SK-N-MC (cell line): Measurements from ENCODE around the gene IL17RC.
"Not testable (repeated sequence)": the region's sequence is repeated elsewhere in the genome, so short reads cannot be mapped to it uniquely, and the experiment has no call there.

ENCODE experiments used
- DNase-seq: peaks from one replicate; pipeline ENCODE4 v3.0.0-alpha.2; 2011; ENCODE audit warnings: low read depth, low spot score
- H3K27ac ChIP-seq: fragments of 200-600 bp; sonication (generic); 2 replicates; pipeline ENCODE4 v1.5.1; 2016; ENCODE audit warnings: mixed run types
- H3K36me3 ChIP-seq: fragments of 200-600 bp; sonication (generic); 2 replicates; pipeline ENCODE4 v1.6.1; 2017; ENCODE audit warnings: antibody characterized with exemption, low read length, mixed read lengths; ENCODE audit not compliant: insufficient read depth
- H3K4me3 ChIP-seq: fragments of 200-600 bp; sonication (generic); 2 replicates; pipeline ENCODE4 v1.5.1; 2016
- H3K9ac ChIP-seq: fragments of 200-600 bp; sonication (generic); 2 replicates; pipeline ENCODE4 v1.8.0; 2017; ENCODE audit warnings: mixed run types, mixed read lengths; ENCODE audit not compliant: insufficient read length
- H3K9me3 ChIP-seq: fragments of 200-600 bp; sonication (generic); 2 replicates; pipeline ENCODE4 v1.6.1; 2017; ENCODE audit warnings: low read depth, mild to moderate bottlenecking, antibody characterized with exemption, low read length, moderate library complexity, mixed read lengths
- EZH2 ChIP-seq: fragments of 200-600 bp; sonication (generic); IDR thresholded peaks from one replicate; pipeline ENCODE4 v1.6.1; 2017; ENCODE audit warnings: antibody characterized with exemption
- FOXP2 ChIP-seq: optimal IDR thresholded peaks from 2 replicates; pipeline ENCODE3; 2011; ENCODE audit warnings: mild to moderate bottlenecking, moderate library complexity; ENCODE audit not compliant: insufficient read depth; ENCODE audit errors: extremely low read length, control extremely low read depth
- POLR2AphosphoS5 ChIP-seq: IDR thresholded peaks from 2 replicates; pipeline ENCODE4 v1.6.1; 2012; ENCODE audit warnings: mild to moderate bottlenecking, low read depth, low read length, borderline replicate concordance

Gene IL17RC

GRCh38 chr3:9916734-9917680 lies at the start of gene IL17RC:
IL17RC (plus strand) TSS chr3:9917098; CDS start chr3:9917316, 218 bp downstream.
- Histone ChIP-seq H3K9ac (no peak within 1 kb of the TSS), H3K9me3 (no peaks in the 10 kb centered on the region), H3K27ac (no peak within 1 kb of the TSS), H3K4me3 (peak within 1 kb of the TSS; percentile 59), H3K36me3 (no peaks in the 10 kb centered on the region)
- no peak for TF ChIP-seq POLR2AphosphoS5
- TF ChIP-seq EZH2 = no peak
- DNase-seq = no peak

DNA sequence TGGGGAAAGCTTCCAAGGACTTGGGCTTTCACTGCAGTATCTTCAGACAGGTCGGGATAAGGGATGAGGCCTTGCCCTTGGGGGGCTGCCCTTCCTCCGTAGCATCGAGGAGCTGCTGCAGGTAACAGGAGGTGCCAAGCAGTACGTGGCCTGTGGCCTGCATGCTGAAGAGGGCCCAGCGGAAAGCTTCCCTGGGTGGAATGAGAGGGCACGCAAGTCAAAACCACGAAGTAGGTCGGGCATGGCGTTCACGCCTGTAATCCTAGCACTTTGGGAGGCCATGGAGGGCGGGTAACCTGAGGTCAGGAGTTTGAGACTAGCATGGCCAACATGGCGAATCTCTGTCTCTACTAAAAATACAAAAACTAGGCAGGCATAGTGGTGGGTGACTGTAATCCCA lies 49.8 kb upstream of the IL17RC start:
- Histone ChIP-seq H3K9me3 (no peaks in the 10 kb centered on the region), H3K36me3 (no peaks in the 10 kb centered on the region), H3K9ac (no peak overlapping the region), H3K4me3 (no peak overlapping the region), H3K27ac (no peak overlapping the region)
- DNase-seq = no peak
- TF ChIP-seq FOXP2 = no peak
- no peak for TF ChIP-seq POLR2AphosphoS5
- no peak for TF ChIP-seq EZH2

- Histone ChIP-seq H3K9ac (no peak overlapping the region), H3K4me3 (no peak overlapping the region), H3K27ac (no peak overlapping the region), H3K36me3 (no peaks in the 10 kb centered on the region), H3K9me3 (no peaks in the 10 kb centered on the region)
- DNase-seq = no peak
- TF ChIP-seq POLR2AphosphoS5 (no peak), EZH2 (no peak), FOXP2 (no peak)
Observed at GRCh38 chr3:9869955-9870354, 46.9 kb upstream of the IL17RC start.

GRCh38 chr3:9870978-9871377 lies 45.9 kb upstream of the IL17RC start:
- no peaks in the 10 kb centered on the region for H3K36me3 ChIP-seq
- no peak overlapping the region; the same call in 1 of the 2 replicates for H3K27ac ChIP-seq
- no peak overlapping the region for H3K9ac ChIP-seq
- H3K9me3 ChIP-seq = no peaks in the 10 kb centered on the region
- no peak overlapping the region for H3K4me3 ChIP-seq
- no peak for TF ChIP-seq FOXP2
- TF ChIP-seq POLR2AphosphoS5 = no peak
- no peak for TF ChIP-seq EZH2
- no peak for DNase-seq

GRCh38 chr3:9872067-9872466 lies 44.8 kb upstream of the IL17RC start:
- not testable (repeated sequence) for DNase-seq, H3K9me3 ChIP-seq, H3K9ac ChIP-seq, H3K4me3 ChIP-seq, H3K27ac ChIP-seq, H3K36me3 ChIP-seq

DNA sequence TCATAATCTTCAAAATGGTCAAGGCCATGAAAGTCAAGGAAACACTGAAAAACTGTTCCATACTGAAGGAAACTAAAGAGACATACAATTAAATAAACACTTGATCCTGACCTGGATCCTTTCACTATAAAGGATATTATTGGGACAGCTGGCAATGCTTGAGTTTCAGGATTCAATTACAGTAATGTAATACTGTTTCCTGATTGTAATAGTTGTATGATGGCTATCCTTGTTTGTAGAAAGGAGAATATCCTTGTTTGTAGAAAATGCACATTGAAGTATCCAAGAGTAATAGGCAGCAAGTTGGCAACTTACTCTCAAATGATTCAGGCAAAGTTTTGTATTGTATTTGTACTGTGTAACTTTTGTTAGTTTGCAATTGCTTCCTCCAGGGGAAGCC lies 41.5 kb upstream of the IL17RC start:
- DNase-seq = no peak
- no peak overlapping the region for H3K27ac ChIP-seq

DNA sequence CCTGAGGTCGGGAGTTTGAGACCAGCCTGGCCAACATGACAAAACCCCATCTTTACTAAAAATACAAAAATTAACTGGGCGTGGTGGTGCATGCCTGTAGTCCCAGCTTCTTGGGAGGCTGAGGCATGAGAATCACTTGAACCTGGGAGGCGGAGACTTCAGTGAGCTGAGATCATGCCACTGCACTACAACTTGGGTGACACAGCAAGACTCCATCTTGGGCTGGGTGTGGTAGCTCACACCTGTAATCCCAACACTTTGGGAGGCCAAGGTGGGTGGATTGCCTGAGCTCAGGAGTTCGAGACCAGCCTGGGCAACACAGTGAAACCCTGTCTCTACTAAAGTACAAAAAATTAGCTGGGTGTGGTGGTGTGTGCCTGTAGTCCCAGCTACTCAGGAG lies 40.6 kb upstream of the IL17RC start:
- H3K27ac ChIP-seq, H3K9ac ChIP-seq, H3K9me3 ChIP-seq, H3K36me3 ChIP-seq, DNase-seq, H3K4me3 ChIP-seq: not testable (repeated sequence)

More for the DNA sequence above, 41.5 kb upstream of the IL17RC start:
- Histone ChIP-seq H3K36me3 (no peaks in the 10 kb centered on the region), H3K9ac (no peak overlapping the region), H3K9me3 (no peaks in the 10 kb centered on the region), H3K4me3 (no peak overlapping the region)
- TF ChIP-seq EZH2 (no peak), POLR2AphosphoS5 (no peak), FOXP2 (no peak)

- no peak overlapping the region for H3K9ac ChIP-seq
- no peak for DNase-seq
- H3K9me3 ChIP-seq = no peaks in the 10 kb centered on the region
- H3K36me3 ChIP-seq = no peaks in the 10 kb centered on the region
- H3K4me3 ChIP-seq = no peak overlapping the region
- H3K27ac ChIP-seq = no peak overlapping the region
- no peak for TF ChIP-seq EZH2
- no peak for TF ChIP-seq POLR2AphosphoS5
- TF ChIP-seq FOXP2 = no peak
Observed at GRCh38 chr3:9876991-9877390, 39.9 kb upstream of the IL17RC start.

GRCh38 chr3:9878700-9879099 lies 38.2 kb upstream of the IL17RC start:
- no peak for DNase-seq
- Histone ChIP-seq H3K9ac (no peak overlapping the region), H3K27ac (no peak overlapping the region), H3K9me3 (no peaks in the 10 kb centered on the region), H3K36me3 (no peaks in the 10 kb centered on the region), H3K4me3 (no peak overlapping the region)
- TF ChIP-seq FOXP2 (no peak), POLR2AphosphoS5 (no peak), EZH2 (no peak)
